Measurements from ENCODE around the gene BEND6.

- no peak for TF ChIP-seq CTCF (conservative IDR thresholded peaks at IDR 0.05)
- no peak for TF ChIP-seq ZFX (IDR thresholded peaks at IDR 0.05)
These were observed 8.1 kb downstream of the BEND6 start for GRCh38 chr6:56963043-56963442.

All from C4-2B (cell line).